Endometrium (tissue), 2 donors: ENCODE results near the gene TNRC18.
"Not testable (repeated sequence)": the region's sequence is repeated elsewhere in the genome, so short reads cannot be mapped to it uniquely, and the experiment has no call there.

ENCODE experiments used
- FAIRE-seq: peaks from 2 replicates; lab custom pipeline; 2012; peaks lifted over from hg19 to GRCh38; lab: Jason Lieb, UNC
- donor health status: control.
- donor health status: control.

TNRC18 gene

GRCh38 chr7:5267829-5268228, 155.8 kb downstream of the TNRC18 start:
- FAIRE-seq, result not testable (repeated sequence)

- no peak for FAIRE-seq
Observed at GRCh38 chr7:5266191-5267028, 157.2 kb downstream of the TNRC18 start.

DNA sequence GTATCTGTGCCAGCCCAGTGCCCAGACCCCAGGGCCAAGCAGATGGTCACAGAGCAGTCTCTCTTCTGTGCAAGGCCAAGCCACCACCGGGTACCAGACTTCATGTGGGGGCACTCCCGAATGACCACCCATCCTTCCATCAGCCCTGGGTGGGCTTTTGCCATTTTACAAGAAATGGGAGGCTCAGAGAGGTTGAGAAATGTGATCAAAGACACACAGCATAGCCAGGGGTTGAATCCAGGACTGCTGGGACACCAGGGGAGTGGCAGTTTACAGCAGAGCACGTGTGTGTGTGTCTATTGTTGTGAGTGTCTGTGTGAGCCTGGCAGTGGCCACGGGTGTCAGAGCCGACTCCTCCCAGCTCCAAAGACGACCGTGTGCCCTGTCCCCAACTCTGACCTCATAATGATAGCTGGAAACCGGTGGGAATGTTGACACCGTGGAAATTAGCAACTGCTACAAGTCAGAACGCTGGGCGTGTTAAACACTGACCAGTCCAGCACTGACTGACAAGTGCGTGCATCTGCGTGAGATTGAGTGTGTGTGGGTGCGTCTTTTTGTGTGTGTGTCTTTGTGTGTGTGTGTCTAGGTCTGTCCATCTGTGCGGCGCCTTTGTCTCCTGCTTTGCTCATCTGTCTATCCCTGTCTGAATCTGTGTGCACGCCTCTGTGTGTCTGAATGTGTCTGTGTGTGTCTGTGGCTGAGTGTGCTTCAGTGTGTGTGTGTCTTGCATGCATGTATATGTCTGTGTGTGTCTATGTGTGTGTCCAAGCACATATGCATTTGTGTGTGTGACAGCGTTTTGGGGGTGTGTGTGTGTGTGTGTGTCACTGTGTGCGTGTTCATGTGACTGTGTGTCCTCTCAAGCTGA, 158.1 kb downstream of the TNRC18 start:
- FAIRE-seq, result no peak

DNA sequence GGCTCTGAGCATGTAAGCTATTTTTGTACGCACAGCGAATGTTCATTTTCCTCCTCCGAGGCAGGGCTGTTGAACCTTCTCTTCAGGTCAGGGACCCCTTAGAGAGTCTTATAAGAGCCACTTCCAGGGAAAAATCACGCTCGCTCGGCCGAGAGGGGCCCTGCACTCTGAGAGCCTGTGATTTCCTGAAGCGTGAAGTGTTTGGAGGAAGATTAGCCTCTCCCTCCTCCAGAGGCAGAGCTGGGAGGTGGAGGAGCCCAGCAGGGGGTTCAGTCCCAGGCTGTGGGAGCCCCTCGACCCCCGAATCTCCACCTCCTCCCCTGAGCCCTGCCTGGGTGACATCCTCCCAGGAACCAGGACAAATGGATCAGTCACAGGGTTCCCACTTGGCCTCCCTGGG, 160.6 kb downstream of the TNRC18 start:
- not testable (repeated sequence) for FAIRE-seq

GRCh38 chr7:5260530-5261068, 163.0 kb downstream of the TNRC18 start:
- not testable (repeated sequence) for FAIRE-seq
